Neutrophil (primary cell): ENCODE results near the gene SMARCA4.

ENCODE experiments used
- H3K27ac ChIP-seq: fragments of 200-600 bp; sonication (generic); 2 replicates; pipeline ENCODE4 v1.5.1; 2016; ENCODE audit warnings: mild to moderate bottlenecking, moderate library complexity
- H3K27me3 ChIP-seq: fragments of 200-600 bp; sonication (generic); 2 replicates; pipeline ENCODE4 v1.6.0; 2016; ENCODE audit warnings: mild to moderate bottlenecking
- H3K36me3 ChIP-seq: fragments of 200-600 bp; sonication (generic); 2 replicates; pipeline ENCODE4 v1.5.1; 2017
- H3K4me1 ChIP-seq, 2 experiments: fragments of 200-600 bp in 1 of 2; sonication (generic) in 1 of 2; 1 replicate in 1 of 2; 2 replicates in 1 of 2; pipeline versions ENCODE4 v1.5.1 to v1.6.1; 2013 to 2016; ENCODE audit warnings: low read depth in 1 of 2, low read length in 1 of 2, mild to moderate bottlenecking in 1 of 2, moderate library complexity in 1 of 2; ENCODE audit not compliant: control insufficient read depth in 1 of 2, insufficient read depth in 1 of 2
- H3K4me3 ChIP-seq, 2 experiments: fragments of 200-600 bp in 1 of 2; sonication (generic) in 1 of 2; 1 replicate in 1 of 2; 2 replicates in 1 of 2; pipeline ENCODE4 v1.5.1; 2013 to 2016; ENCODE audit warnings: low read depth in 1 of 2, low read length in 1 of 2, mild to moderate bottlenecking in 1 of 2, moderate library complexity in 1 of 2
- H3K9me3 ChIP-seq: fragments of 200-600 bp; sonication (generic); 2 replicates; pipeline ENCODE4 v1.5.1; 2016
- TF ChIP-seq, protein P1 (sequence below): fragments of 200-600 bp; sonication (generic); IDR thresholded peaks from 2 replicates; pipeline ENCODE4 v1.5.1; 2016; ENCODE audit warnings: antibody characterized with exemption

The SMARCA4 gene

GRCh38 chr19:10984166-10984735, 23.4 kb downstream of the SMARCA4 start:
- H3K36me3 ChIP-seq, result peaks cover 62% of the 10 kb centered on the region
- TF ChIP-seq, protein P1, sequence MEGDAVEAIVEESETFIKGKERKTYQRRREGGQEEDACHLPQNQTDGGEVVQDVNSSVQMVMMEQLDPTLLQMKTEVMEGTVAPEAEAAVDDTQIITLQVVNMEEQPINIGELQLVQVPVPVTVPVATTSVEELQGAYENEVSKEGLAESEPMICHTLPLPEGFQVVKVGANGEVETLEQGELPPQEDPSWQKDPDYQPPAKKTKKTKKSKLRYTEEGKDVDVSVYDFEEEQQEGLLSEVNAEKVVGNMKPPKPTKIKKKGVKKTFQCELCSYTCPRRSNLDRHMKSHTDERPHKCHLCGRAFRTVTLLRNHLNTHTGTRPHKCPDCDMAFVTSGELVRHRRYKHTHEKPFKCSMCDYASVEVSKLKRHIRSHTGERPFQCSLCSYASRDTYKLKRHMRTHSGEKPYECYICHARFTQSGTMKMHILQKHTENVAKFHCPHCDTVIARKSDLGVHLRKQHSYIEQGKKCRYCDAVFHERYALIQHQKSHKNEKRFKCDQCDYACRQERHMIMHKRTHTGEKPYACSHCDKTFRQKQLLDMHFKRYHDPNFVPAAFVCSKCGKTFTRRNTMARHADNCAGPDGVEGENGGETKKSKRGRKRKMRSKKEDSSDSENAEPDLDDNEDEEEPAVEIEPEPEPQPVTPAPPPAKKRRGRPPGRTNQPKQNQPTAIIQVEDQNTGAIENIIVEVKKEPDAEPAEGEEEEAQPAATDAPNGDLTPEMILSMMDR, result no peak
- no peaks in the 10 kb centered on the region for H3K9me3 ChIP-seq
- H3K4me1 ChIP-seq, result peaks cover 0 to 6% of the 10 kb centered on the region in 2 experiments
- H3K27ac ChIP-seq, result no peak overlapping the region
- H3K27me3 ChIP-seq, result no peaks in the 10 kb centered on the region
- H3K4me3 ChIP-seq, result no peak overlapping the region

DNA sequence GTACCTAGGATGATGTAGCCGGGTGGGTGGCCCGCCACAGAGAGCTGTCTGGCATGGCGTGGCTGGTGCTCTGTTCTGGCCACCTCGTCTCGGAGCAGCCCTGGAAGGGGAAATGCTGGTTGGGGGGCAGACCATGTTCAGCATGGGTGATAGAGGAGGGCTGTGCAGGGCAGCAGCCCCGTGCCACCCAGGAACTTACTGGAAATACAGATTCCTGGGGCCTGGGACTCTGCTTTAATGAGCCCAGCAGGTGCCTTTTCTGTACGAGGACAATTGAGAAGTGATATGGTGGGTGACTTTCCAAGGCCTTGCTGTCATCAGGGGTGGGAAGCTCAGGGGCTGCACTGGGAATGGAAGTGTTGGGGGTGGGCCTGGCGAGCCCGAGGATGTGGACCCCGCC, 24.7 kb downstream of the SMARCA4 start:
- Histone ChIP-seq H3K4me3 (no peak overlapping the region), H3K27ac (no peak overlapping the region), H3K4me1 (no peaks in the 10 kb centered on the region), H3K27me3 (no peaks in the 10 kb centered on the region), H3K9me3 (no peaks in the 10 kb centered on the region), H3K36me3 (peaks cover 74% of the 10 kb centered on the region)
- TF ChIP-seq, protein P1, result no peak

- TF ChIP-seq, protein P1, result no peak
- no peaks in the 10 kb centered on the region for H3K9me3 ChIP-seq
- H3K36me3 ChIP-seq, result peaks cover 79% of the 10 kb centered on the region
- H3K4me1 ChIP-seq, result no peaks in the 10 kb centered on the region
- H3K27me3 ChIP-seq, result no peaks in the 10 kb centered on the region
- H3K4me3 ChIP-seq, result no peak overlapping the region
- no peak overlapping the region for H3K27ac ChIP-seq
These were observed 25.7 kb downstream of the SMARCA4 start for GRCh38 chr19:10986301-10987127.

- no peak overlapping the region for H3K4me3 ChIP-seq
- TF ChIP-seq, protein P1, result no peak
- H3K4me1 ChIP-seq, result no peaks in the 10 kb centered on the region
- no peaks in the 10 kb centered on the region for H3K9me3 ChIP-seq
- H3K27ac ChIP-seq, result no peak overlapping the region
- H3K27me3 ChIP-seq, result no peaks in the 10 kb centered on the region
- H3K36me3 ChIP-seq, result peaks cover 81% of the 10 kb centered on the region
These were observed 26.9 kb downstream of the SMARCA4 start for GRCh38 chr19:10987571-10988297.

- Histone ChIP-seq H3K9me3 (no peaks in the 10 kb centered on the region), H3K27me3 (no peaks in the 10 kb centered on the region), H3K4me3 (no peak overlapping the region), H3K4me1 (no peaks in the 10 kb centered on the region), H3K36me3 (peaks cover 87% of the 10 kb centered on the region), H3K27ac (no peak overlapping the region)
- TF ChIP-seq, protein P1, result no peak
These were observed 27.6 kb downstream of the SMARCA4 start for GRCh38 chr19:10988380-10988779.
